Measurements from ENCODE around the gene C22orf39.

C22orf39 gene, protein sequence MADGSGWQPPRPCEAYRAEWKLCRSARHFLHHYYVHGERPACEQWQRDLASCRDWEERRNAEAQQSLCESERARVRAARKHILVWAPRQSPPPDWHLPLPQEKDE

DNA sequence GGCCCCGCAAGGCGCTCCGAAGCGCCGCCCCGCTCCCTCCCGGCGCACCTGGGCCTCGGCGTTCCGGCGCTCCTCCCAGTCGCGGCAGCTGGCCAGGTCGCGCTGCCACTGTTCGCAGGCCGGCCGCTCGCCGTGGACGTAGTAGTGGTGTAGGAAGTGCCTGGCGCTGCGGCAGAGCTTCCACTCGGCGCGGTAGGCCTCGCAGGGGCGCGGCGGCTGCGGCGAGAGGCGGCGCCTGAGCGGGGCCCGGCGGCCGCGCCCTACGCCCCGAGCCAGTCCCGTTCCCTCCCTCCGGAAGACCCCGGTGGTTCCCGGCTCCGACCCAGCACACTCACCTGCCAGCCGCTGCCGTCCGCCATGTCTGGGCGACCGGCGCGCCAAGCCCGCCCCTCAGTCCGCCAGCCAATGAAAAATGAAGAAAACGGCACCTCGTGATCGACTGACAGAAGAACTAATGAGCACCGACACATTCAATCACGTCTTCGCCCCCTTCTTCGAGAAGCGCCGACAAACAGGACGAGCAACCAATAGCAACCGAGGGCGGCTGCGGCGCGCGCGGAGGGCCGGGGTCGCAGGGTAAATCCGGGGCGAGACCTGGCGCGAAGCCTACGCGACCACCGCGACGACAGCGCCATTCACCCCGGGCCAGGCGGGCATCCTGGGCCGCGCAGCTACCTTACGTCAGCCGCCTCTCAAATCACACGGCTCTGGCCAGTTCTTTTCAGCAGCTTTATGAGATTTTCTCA lies at the start of gene C22orf39:
Gene C22orf39 (minus strand): TSS at position 382 of the 746 bp plus-strand sequence. CDS start 23 bp downstream, at position 359.
- DNase-seq (ENCODE audit: low read depth), result peak; percentile 81

- no peak for DNase-seq (ENCODE audit: low read depth)
Observed at GRCh38 chr22:19497245-19497644, 49.7 kb upstream of the C22orf39 start.

GRCh38 chr22:19496324-19496630 lies 48.8 kb upstream of the C22orf39 start:
- DNase-seq (ENCODE audit: low read depth), result no peak

DNA sequence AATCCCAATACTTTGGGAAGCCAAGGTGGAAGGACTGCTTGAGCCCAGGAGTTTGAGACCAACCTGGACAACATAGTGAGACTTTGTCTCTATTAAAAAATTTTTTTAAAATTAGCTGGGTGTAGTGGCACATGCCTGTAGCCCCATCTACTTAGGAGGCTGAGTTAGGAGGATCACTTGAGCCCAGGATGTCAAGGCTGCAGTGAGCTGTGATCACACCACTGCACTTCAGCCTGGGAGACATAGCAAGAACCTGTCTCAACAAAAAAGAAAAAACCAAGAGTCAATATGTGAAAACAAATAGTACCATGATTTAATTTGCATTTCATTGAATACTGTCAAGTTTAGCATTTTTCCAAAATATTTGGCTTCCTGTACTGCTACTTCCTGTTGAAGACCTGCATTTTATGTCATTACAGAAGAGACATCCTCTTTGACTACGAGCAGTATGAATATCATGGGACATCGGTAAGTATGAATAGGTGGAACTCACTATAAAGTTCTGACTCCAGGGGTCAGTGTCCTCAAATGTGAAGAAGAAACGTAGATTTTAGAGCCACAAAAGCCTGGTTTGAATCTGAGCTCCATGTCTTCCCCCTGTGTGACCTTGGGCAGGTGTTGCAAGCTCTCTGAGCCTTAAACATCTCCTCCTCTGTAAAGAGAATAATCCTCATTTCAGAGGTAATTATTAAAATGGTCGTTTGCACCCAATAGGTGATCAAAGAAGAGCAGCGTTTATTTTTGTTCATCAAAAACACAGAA lies 48.2 kb upstream of the C22orf39 start:
- DNase-seq (ENCODE audit: low read depth), result no peak

DNA sequence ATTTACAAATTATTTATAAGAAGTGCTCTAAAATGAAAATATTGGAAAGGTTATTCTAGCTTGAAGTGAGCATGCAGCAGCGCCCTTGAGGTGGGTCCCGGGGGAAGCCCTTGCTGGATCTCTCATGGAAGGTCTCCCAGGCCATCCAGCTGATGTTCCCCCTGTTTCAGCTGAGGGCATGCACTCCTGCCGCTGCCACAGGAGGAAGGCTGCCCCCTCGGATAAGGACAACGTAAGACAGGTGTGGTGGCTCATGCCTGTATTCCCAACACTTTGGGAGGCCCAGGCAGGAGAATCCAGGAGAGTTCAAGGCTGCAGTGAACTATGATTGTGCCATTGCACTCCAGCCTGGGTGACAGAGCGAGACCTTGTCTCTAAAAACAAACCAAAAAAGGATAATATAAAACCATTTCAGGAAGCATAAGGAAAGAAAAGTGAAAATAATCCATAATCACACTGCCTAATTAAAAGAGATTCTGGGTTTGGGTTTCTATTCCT lies 47.2 kb upstream of the C22orf39 start:
- DNase-seq (ENCODE audit: low read depth), result no peak

- DNase-seq (ENCODE audit: low read depth), result no peak
Observed at GRCh38 chr22:19494001-19494560, 46.6 kb upstream of the C22orf39 start.

- DNase-seq (ENCODE audit: low read depth), result no peak
Observed at GRCh38 chr22:19492504-19493174, 45.1 kb upstream of the C22orf39 start.

DNA sequence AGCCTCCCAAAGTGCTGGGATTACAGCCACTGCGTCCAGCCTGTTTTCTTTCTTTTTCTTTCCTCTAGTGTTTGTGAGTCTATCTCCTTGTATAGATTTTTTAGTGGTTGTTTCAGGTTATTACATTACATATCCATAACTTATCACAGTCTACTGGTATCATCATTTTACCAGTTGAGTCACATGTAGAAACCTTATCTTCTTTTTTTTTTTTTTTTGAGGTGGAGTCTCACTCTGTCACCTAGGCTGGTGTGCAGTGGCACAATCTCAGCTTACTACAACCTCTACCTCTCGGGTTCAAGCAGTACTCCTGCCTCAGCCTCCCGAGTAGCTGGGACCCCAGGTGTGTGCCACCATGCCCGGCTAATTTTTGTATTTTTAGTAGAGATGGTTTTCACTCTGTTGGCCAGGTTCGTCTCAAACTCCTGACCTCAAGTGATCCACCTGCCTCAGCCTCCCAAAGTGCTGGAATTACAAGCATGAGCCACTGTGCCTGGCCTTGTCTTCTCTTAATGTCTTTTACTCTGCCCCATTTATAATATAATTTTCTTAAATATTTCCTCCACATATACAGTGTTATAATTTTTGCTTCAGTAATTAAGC lies 43.2 kb upstream of the C22orf39 start:
- DNase-seq (ENCODE audit: low read depth), result no peak

- DNase-seq (ENCODE audit: low read depth), result no peak
Observed at GRCh38 chr22:19488884-19489843, 41.7 kb upstream of the C22orf39 start.

DNA sequence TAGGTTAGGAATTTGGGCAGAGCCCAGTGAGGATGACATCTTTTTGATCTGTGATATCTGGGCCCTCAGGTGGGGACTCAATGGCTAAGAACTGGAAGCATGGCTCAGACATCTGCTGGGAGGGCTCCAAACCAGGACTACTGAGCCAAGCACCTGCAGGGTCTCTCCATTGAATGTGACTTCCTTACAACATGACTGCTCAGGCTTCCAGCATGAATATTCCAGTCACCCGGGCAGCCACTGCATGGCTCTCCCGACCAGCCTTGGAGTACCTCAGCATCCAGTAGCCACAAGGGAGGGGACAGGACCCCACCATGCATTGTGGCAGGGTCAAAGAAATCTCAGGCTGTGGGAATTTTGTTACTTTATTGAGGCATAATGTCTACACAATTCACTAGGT lies 40.8 kb upstream of the C22orf39 start:
- no peak for DNase-seq (ENCODE audit: low read depth)

DNA sequence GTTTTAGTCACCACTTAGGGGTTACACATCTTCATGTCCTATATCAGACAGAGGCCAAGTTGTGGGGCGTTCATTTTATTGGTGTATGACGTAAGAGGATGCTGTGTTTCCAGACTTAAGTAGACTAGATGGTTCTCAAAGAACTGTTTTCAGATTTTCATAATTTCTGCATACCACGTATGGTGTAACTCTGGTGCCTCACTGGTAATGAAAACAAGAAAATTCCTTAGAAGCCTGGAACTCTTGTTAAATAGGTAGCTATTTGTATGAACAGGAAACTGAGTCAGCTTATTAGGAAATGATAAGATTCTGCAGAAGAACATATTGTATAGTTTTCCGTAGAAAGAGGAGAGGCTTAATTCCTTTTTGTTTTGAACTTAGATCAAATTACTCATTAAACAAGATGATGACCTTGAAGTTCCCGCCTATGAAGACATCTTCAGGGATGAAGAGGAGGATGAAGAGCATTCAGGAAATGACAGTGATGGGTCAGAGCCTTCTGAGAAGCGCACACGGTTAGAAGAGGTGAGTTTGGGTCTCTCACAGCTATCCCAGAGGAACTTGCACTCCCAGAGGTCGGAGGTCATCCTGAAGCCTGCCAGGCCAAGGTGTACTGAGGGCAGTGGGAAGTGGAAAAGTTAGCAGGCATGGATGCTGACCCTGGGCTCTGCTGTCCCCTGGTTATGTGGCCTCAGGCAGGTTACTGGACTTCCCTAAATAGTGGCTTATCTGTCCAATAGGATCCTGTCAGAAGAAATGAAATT lies 36.2 kb upstream of the C22orf39 start:
- no peak for DNase-seq (ENCODE audit: low read depth)

- no peak for DNase-seq (ENCODE audit: low read depth)
Observed at GRCh38 chr22:19482297-19482696, 34.8 kb upstream of the C22orf39 start.

DNA sequence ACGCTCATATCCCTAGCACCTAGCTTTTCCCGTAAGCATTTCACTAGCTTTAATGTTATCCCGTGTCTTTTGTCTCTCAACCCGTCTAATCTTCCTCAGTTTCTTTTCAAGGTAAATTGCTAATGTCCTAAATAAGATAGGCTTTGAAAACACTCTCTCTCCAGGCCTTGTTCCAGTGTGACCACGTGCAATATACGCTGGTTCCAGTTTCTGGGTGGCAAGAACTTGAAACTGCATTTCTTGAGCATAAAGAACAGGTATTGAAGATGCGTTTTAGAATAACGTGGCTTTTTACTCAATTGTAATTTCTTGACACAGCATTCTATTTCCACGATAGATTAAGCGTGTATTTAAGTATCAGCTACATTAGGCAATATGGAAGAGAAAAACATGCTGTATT lies 33.3 kb upstream of the C22orf39 start:
- DNase-seq (ENCODE audit: low read depth), result no peak

DNA sequence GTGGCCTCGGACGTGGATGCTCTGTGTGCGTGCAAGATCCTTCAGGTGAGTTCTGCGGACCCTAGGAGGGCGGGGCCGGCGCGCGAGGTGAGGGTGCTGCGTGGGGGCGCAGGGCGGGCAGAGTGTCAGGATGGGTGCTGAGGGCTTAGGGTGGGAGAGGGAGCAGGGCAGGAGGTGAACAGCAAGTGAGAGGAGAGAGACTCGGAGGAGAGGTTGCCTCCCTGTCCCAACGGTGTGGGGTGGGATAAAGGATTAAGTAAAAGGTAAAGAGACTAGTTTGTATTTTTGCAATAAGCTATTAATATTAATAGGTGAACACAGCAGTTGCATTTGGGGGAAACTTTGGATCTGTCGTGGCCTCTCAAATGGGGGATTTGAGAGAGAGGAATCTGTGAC lies 32.7 kb upstream of the C22orf39 start:
- DNase-seq (ENCODE audit: low read depth), result peak; percentile 5

GRCh38 chr22:19479355-19480172 lies 32.1 kb upstream of the C22orf39 start, which contains the start of gene CDC45:
Gene CDC45, plus strand, starts transcription at chr22:19479920. Its CDS starts 49 bp downstream, at chr22:19479969.
- peak; percentile 92 for DNase-seq (ENCODE audit: low read depth)

DNA sequence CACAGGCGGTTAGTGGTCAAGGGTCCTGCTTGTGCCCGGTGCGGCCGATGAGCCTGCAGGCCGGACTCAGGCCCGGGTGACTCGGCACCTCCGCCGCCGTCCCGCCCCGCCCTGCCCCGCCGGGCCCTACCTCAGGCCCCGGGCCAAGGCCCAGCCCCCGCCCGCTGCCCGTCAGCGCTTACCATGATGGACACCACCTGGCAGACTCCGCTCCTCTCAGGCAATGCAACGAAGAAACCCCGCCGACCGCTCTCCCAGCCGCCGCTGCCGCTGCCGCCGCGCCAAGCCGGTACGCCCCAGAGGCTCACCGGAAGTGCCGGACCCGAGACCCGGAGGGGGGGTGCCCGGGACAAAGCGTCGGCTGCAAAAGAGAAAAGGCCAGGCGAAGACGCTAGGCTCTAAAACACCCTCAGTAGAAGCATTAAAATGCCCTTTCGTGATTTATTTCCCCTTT lies 31.4 kb upstream of the C22orf39 start, which contains the start of gene UFD1:
Gene UFD1 (minus strand): TSS at position 293 of the 454 bp plus-strand sequence. CDS start 108 bp downstream, at position 185.
- DNase-seq (ENCODE audit: low read depth), result peak; percentile 66

GRCh38 chr22:19478045-19478900 lies 30.8 kb upstream of the C22orf39 start:
- DNase-seq (ENCODE audit: low read depth), result peak; percentile 8
